NCI-H1417 treated with DMSO at 0.1 percent for 48 hours (cell line): ENCODE data around the gene TRABD2B.

Experiments used
- DNase-seq: peaks from one replicate; lab custom pipeline; 2025; lab: John Stamatoyannopoulos, UW

The TRABD2B gene

GRCh38 chr1:47997289-47998200, at the start of gene TRABD2B:
TRABD2B (minus strand) TSS chr1:47997385.
- DNase-seq, result no peak

GRCh38 chr1:48044311-48044710, 47.1 kb upstream of the TRABD2B start:
- DNase-seq, result no peak

- DNase-seq, result peak; percentile 65
These were observed 46.4 kb upstream of the TRABD2B start for GRCh38 chr1:48043622-48044021.

GRCh38 chr1:48040154-48040553, 43.0 kb upstream of the TRABD2B start:
- no peak for DNase-seq

- DNase-seq, result no peak
These were observed 42.2 kb upstream of the TRABD2B start for GRCh38 chr1:48039088-48040054.

- no peak for DNase-seq
These were observed 41.1 kb upstream of the TRABD2B start for GRCh38 chr1:48038270-48038767.

- DNase-seq, result no peak
These were observed 39.6 kb upstream of the TRABD2B start for GRCh38 chr1:48036710-48037355.

- no peak for DNase-seq
These were observed 38.4 kb upstream of the TRABD2B start for GRCh38 chr1:48035371-48036141.

GRCh38 chr1:48033495-48034045, 36.4 kb upstream of the TRABD2B start:
- DNase-seq, result no peak

GRCh38 chr1:48031676-48032075, 34.5 kb upstream of the TRABD2B start:
- DNase-seq, result no peak

GRCh38 chr1:48030696-48031365, 33.6 kb upstream of the TRABD2B start:
- no peak for DNase-seq

- DNase-seq, result no peak
These were observed 33.0 kb upstream of the TRABD2B start for GRCh38 chr1:48030211-48030610.

- DNase-seq, result no peak
These were observed 31.3 kb upstream of the TRABD2B start for GRCh38 chr1:48028218-48029069.

GRCh38 chr1:48027533-48027835, 30.3 kb upstream of the TRABD2B start:
- no peak for DNase-seq

- no peak for DNase-seq
These were observed 29.7 kb upstream of the TRABD2B start for GRCh38 chr1:48026701-48027532.

GRCh38 chr1:48026275-48026674, 29.1 kb upstream of the TRABD2B start:
- no peak for DNase-seq

- peak; percentile 27 for DNase-seq
These were observed 27.9 kb upstream of the TRABD2B start for GRCh38 chr1:48025076-48025475.

GRCh38 chr1:48023488-48023887, 26.3 kb upstream of the TRABD2B start:
- DNase-seq, result no peak

GRCh38 chr1:48022306-48022705, 25.1 kb upstream of the TRABD2B start:
- no peak for DNase-seq
